Neuron (in vitro differentiated cells): ENCODE data around the gene ANKRD52.

ENCODE experiments used
- H2AFZ ChIP-seq: one replicate; pipeline ENCODE4 v1.6.1; 2013; ENCODE audit warnings: low read depth, mild to moderate bottlenecking, inconsistent platforms, low read length, moderate library complexity
- H3K27me3 ChIP-seq: one replicate; pipeline ENCODE4 v1.6.1; 2013; ENCODE audit warnings: low read length; ENCODE audit not compliant: insufficient read depth
- H3K36me3 ChIP-seq: one replicate; pipeline ENCODE4 v1.6.1; 2013; ENCODE audit warnings: low read length; ENCODE audit not compliant: insufficient read depth
- H3K4me1 ChIP-seq: one replicate; pipeline ENCODE4 v1.6.1; 2013; ENCODE audit warnings: low read length; ENCODE audit not compliant: insufficient read depth
- H3K4me3 ChIP-seq: 2 replicates; pipeline ENCODE4 v1.5.1; 2013; ENCODE audit warnings: mild to moderate bottlenecking, low read length, moderate library complexity
- H3K9me3 ChIP-seq: one replicate; pipeline ENCODE4 v1.6.1; 2013; ENCODE audit warnings: low read length

Gene ANKRD52

GRCh38 chr12:56247923-56248322 is 10.3 kb downstream of the ANKRD52 start:
- Histone ChIP-seq H2AFZ (no peak overlapping the region), H3K36me3 (peaks cover 77% of the 10 kb centered on the region)

GRCh38 chr12:56244494-56244893 is 13.7 kb downstream of the ANKRD52 start:
- no peaks in the 10 kb centered on the region for H3K4me1 ChIP-seq
- H3K27me3 ChIP-seq = no peaks in the 10 kb centered on the region
- H3K4me3 ChIP-seq = no peak overlapping the region
- H3K36me3 ChIP-seq = peaks cover 83% of the 10 kb centered on the region
- H2AFZ ChIP-seq = no peak overlapping the region
- H3K9me3 ChIP-seq = no peaks in the 10 kb centered on the region

More at GRCh38 chr12:56247923-56248322, 10.3 kb downstream of the ANKRD52 start:
- Histone ChIP-seq H3K9me3 (no peaks in the 10 kb centered on the region), H3K4me3 (no peak overlapping the region), H3K27me3 (no peaks in the 10 kb centered on the region), H3K4me1 (no peaks in the 10 kb centered on the region)

DNA sequence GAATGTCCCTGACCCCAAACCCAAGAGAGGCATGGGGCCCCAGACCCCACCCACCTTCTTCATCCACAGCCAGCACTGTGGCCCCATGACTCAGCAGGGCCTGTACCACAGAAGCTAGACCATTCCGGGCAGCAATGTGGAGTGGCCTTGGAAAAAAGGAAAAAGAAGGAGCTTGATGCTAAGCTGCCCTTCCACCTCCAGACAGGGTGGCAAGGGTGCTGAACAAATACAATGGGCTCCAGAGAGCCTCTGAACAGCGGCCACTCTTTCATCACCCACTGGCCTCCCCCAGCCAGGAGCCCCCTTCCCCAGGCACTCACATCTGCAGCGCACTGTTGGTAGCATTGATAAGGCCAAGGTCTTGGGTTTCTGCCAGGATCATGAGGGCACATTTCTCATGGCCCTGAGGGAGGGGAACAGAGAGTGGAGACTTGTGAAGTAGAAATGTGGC is 14.4 kb downstream of the ANKRD52 start:
- H3K27me3 ChIP-seq = no peaks in the 10 kb centered on the region
- no peaks in the 10 kb centered on the region for H3K4me1 ChIP-seq
- no peak overlapping the region for H2AFZ ChIP-seq
- no peaks in the 10 kb centered on the region for H3K9me3 ChIP-seq
- H3K36me3 ChIP-seq = peaks cover 79% of the 10 kb centered on the region
- no peak overlapping the region for H3K4me3 ChIP-seq

DNA sequence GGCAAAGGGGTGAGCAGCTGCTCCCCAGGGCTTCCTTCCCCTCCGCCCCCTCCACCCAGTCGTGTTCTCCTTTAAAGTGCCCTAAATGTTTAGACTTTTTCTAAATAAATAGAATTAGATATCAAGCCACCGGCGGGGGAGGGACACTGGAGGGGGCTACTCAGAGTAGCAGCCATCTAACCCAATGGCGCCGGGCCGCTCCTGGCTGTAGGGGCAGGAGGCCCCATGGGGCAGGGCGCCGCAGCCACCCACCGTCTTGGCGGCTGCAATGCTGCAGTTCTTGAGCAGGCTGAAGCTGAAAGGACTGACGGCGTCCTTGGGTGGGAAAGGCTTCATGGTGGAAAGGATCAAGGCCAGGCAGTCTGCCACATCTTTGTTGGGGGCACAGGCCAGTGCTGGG is 15.2 kb downstream of the ANKRD52 start:
- peaks cover 73% of the 10 kb centered on the region for H3K36me3 ChIP-seq
- H3K9me3 ChIP-seq = no peaks in the 10 kb centered on the region
- H3K4me3 ChIP-seq = no peak overlapping the region
- H3K4me1 ChIP-seq = no peaks in the 10 kb centered on the region
- no peaks in the 10 kb centered on the region for H3K27me3 ChIP-seq
- H2AFZ ChIP-seq = no peak overlapping the region

- Histone ChIP-seq H2AFZ (no peak overlapping the region), H3K27me3 (no peaks in the 10 kb centered on the region), H3K9me3 (no peaks in the 10 kb centered on the region), H3K4me1 (no peaks in the 10 kb centered on the region), H3K4me3 (no peak overlapping the region), H3K36me3 (peaks cover 68% of the 10 kb centered on the region)
Measured at GRCh38 chr12:56241424-56242303, 16.5 kb downstream of the ANKRD52 start.

DNA sequence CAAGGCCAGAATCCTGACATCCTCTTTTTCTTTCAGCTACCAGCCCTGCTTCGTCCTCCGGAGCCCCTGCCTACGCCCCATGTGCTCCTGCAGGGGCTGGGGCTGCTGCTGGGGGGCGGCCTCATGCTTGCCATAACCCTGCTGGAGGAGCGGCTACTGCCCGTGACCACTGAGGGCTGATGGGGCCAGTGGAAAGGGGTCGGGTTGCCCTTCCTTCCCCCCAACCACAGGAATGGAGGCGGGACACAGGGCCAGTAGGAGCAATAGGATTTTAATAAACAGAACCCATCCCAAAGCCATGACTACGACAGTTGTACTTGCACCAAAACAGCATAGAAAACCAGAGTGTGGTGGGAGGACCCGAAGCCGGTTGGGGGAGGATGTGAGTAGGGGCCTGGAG is 20.6 kb downstream of the ANKRD52 start:
- no peaks in the 10 kb centered on the region for H3K4me1 ChIP-seq

DNA sequence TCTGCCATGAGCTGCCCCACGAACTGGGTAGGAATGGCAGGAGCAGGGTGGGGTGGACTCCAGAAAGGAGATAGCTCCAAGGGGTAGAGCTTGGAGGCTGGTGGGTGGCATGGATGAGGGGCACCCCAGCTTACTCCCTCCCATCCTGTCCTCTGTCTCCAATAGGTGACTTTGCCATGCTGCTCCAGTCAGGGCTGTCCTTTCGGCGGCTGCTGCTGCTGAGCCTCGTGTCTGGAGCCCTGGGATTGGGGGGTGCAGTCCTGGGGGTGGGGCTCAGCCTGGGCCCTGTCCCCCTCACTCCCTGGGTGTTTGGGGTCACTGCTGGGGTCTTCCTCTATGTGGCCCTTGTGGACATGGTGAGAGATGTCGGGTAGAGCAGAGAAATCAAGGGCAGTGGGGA is 21.2 kb downstream of the ANKRD52 start:
- H3K36me3 ChIP-seq = peaks cover 34% of the 10 kb centered on the region
- H3K9me3 ChIP-seq = no peaks in the 10 kb centered on the region
- H2AFZ ChIP-seq = no peak overlapping the region
- no peaks in the 10 kb centered on the region for H3K4me1 ChIP-seq
- H3K4me3 ChIP-seq = no peak overlapping the region
- no peaks in the 10 kb centered on the region for H3K27me3 ChIP-seq

More for the DNA sequence above, 20.6 kb downstream of the ANKRD52 start:
- Histone ChIP-seq H3K27me3 (no peaks in the 10 kb centered on the region), H2AFZ (no peak overlapping the region), H3K9me3 (no peaks in the 10 kb centered on the region), H3K4me3 (no peak overlapping the region), H3K36me3 (peaks cover 39% of the 10 kb centered on the region)

DNA sequence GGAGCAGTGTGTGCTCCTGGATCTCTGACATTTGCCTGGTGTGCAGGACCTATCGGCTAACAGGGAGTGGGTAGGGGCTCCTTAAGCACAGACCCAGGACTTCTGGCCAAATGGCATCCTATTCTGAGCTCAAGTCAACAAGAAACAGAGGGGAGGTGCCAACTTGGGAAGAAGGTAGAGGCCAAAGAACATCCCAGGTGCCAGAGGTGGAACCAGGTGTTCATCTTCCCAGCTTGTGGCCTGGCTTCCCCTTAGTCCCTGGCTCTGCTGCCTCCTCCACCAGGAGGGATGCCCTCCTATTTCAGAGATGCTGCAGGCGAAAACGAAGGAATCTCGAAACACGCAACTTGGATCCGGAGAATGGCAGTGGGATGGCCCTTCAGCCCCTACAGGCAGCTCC is 22.1 kb downstream of the ANKRD52 start:
- Histone ChIP-seq H3K9me3 (no peaks in the 10 kb centered on the region), H3K27me3 (no peaks in the 10 kb centered on the region), H3K4me1 (no peaks in the 10 kb centered on the region), H3K36me3 (peaks cover 25% of the 10 kb centered on the region), H3K4me3 (no peak overlapping the region), H2AFZ (no peak overlapping the region)

- H2AFZ ChIP-seq = no peak overlapping the region
- H3K4me1 ChIP-seq = no peaks in the 10 kb centered on the region
- H3K36me3 ChIP-seq = peaks cover 15% of the 10 kb centered on the region
- no peaks in the 10 kb centered on the region for H3K27me3 ChIP-seq
- no peak overlapping the region for H3K4me3 ChIP-seq
- no peaks in the 10 kb centered on the region for H3K9me3 ChIP-seq
Measured at GRCh38 chr12:56234746-56235436, 23.3 kb downstream of the ANKRD52 start.

GRCh38 chr12:56231184-56231582 is 27.0 kb downstream of the ANKRD52 start:
- Histone ChIP-seq H3K27me3 (no peaks in the 10 kb centered on the region), H3K9me3 (no peaks in the 10 kb centered on the region), H2AFZ (no peak overlapping the region), H3K4me1 (no peaks in the 10 kb centered on the region), H3K36me3 (peaks cover 9% of the 10 kb centered on the region), H3K4me3 (no peak overlapping the region)

DNA sequence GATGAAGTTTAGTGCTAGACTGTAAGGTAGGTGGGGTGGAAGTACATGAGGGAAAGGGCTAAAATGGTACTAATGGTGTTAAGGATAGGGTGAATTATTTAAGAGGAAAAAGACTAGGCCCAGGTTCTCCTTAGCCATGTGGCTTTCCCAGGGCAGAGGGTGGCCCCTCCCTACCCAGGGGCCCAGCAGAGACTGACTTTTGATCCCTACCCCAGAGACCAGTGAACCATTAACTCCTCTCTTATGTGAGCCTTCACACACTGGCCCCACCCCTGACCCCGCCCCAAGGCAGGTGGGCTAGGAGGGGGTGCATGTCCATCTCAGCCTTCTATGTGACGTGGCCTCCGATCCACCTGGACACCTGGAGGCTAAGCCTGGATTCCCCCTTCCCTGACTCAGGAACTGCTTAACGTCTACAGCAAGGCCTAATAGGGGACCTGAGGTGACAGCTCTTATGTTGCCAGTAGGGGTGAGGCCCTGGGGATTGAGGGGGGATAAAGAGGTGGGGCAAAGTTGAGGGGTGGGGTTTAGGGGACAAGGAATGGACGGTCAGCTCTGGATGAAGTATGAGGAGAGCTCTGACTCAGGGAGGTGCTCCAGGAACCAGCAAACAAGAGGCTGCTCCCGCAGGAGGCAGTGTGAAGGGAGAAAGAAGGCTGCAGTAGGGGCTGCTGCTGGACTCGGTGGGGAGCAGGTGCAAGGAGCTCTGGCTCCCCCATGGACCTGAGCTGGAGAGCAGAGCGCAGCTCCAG is 27.6 kb downstream of the ANKRD52 start:
- Histone ChIP-seq H2AFZ (no peak overlapping the region), H3K9me3 (no peaks in the 10 kb centered on the region), H3K27me3 (no peaks in the 10 kb centered on the region), H3K4me1 (no peaks in the 10 kb centered on the region), H3K36me3 (peaks cover 11% of the 10 kb centered on the region), H3K4me3 (no peak overlapping the region)

- peaks cover 4% of the 10 kb centered on the region for H3K4me1 ChIP-seq
- no peaks in the 10 kb centered on the region for H3K27me3 ChIP-seq
- no peak within 1 kb of the TSS for H3K4me3 ChIP-seq
- no peak within 1 kb of the TSS for H2AFZ ChIP-seq
- no peaks in the 10 kb centered on the region for H3K9me3 ChIP-seq
- H3K36me3 ChIP-seq = peaks cover 11% of the 10 kb centered on the region
Measured at GRCh38 chr12:56229916-56230431, 28.2 kb downstream of the ANKRD52 start, which contains the start of gene SLC39A5. Gene SLC39A5 (plus strand): TSS chr12:56230051. CDS start chr12:56231275, 1,224 bp downstream.
